GM11168 (cell line): ENCODE measurements around the gene SRGAP2B.
"Not testable (repeated sequence)": the region's sequence is repeated elsewhere in the genome, so short reads cannot be mapped to it uniquely, and the experiment has no call there.

Source experiments
- in situ Hi-C: fragments of 300-500 bp; cut with MboI; formaldehyde crosslinking; loops from one replicate; pipeline ENCODE4 v1.12.0; 2022; ENCODE audit warnings: low sequenced_read_pairs; ENCODE audit not compliant: unreplicated experiment

SRGAP2B gene

GRCh38 chr1:144917154-144918026, 177.7 kb downstream of the SRGAP2B start:
- in situ Hi-C loops: not testable (repeated sequence)

GRCh38 chr1:144913977-144914734, 181.0 kb downstream of the SRGAP2B start:
- in situ Hi-C loops: not testable (repeated sequence)

- in situ Hi-C loops: not testable (repeated sequence)
Measured at GRCh38 chr1:144913458-144913857, 181.7 kb downstream of the SRGAP2B start.

GRCh38 chr1:144910729-144911128, 184.4 kb downstream of the SRGAP2B start:
- in situ Hi-C loops: not testable (repeated sequence)

- in situ Hi-C loops: not testable (repeated sequence)
Measured at GRCh38 chr1:144900841-144901240, 194.3 kb downstream of the SRGAP2B start.

- in situ Hi-C loops: not testable (repeated sequence)
Measured at GRCh38 chr1:144894454-144895201, 200.5 kb downstream of the SRGAP2B start.

GRCh38 chr1:144893710-144894438, 201.3 kb downstream of the SRGAP2B start:
- in situ Hi-C loops: not testable (repeated sequence)

- in situ Hi-C loops: not testable (repeated sequence)
Measured at GRCh38 chr1:144893062-144893461, 202.1 kb downstream of the SRGAP2B start.

GRCh38 chr1:144889450-144890115, 205.5 kb downstream of the SRGAP2B start:
- in situ Hi-C loops: not testable (repeated sequence)

- in situ Hi-C loops: not testable (repeated sequence)
Measured at GRCh38 chr1:144883022-144883421, 212.1 kb downstream of the SRGAP2B start.

GRCh38 chr1:144882343-144882742, 212.8 kb downstream of the SRGAP2B start:
- in situ Hi-C loops: not testable (repeated sequence)

GRCh38 chr1:144858607-144859006, 236.5 kb downstream of the SRGAP2B start:
- in situ Hi-C loops: not testable (repeated sequence)
